HepG2 (cell line): ENCODE data around the gene NCOA1. TPM values are rescaled to one million over a fixed set of nuclear protein-coding genes. Genes with fewer than 3 reads are reported as not detected.

Experiments
- ATAC-seq: fragments of 200-7000 bp; cut with Tn5 transposase; 3 replicates; pipeline ENCODE4 v1.9.1; 2020; ENCODE audit warnings: mild to moderate bottlenecking, moderate library complexity
- BruUV-seq: library from RNA; stranded (reverse); fragments of 400-500 nt; replicated peaks from 2 replicates; lab custom pipeline; 2021; lab: Mats Ljungman, UMichigan
- CTCF ChIA-PET: fragments of 300-600 bp; formaldehyde crosslinking; extraction: SDS; loops from one replicate; lab custom pipeline; 2021; ENCODE audit warnings: low total read pairs, inconsistent platforms, low intra/inter-chr PET ratio; lab: Yijun Ruan, JAX
- POLR2A ChIA-PET: fragments of 350-600 bp; sonication (Branson Sonifier 250); formaldehyde crosslinking; loops from one replicate; lab custom pipeline; 2020; ENCODE audit warnings: antibody characterized with exemption, inconsistent platforms; lab: Yijun Ruan, JAX
- DNase-seq: peaks from one replicate; pipeline ENCODE4 v3.0.0-alpha.2; 2015; ENCODE audit warnings: low spot score
- FAIRE-seq: peaks from 3 replicates; lab custom pipeline; 2011; peaks lifted over from hg19 to GRCh38; lab: Jason Lieb, UNC
- H2AFZ ChIP-seq: one replicate; pipeline ENCODE4 v1.6.1; 2011; ENCODE audit warnings: low read length, inconsistent platforms
- H3K27ac ChIP-seq: fragments of 300-600 bp; 3 replicates; pipeline ENCODE4 v1.8.0; 2011; ENCODE audit warnings: mixed run types, mild to moderate bottlenecking, mixed read lengths, low read length, inconsistent platforms; ENCODE audit not compliant: insufficient read depth; ENCODE audit errors: extremely low read length
- H3K27me3 ChIP-seq, 2 experiments: fragments of 200-600 bp in 1 of 2; 2 replicates in 1 of 2; 3 replicates in 1 of 2; pipeline versions ENCODE4 v1.6.0 to v1.8.0; 2011; ENCODE audit warnings: low read length in 2 of 2, mild to moderate bottlenecking in 2 of 2, moderate library complexity in 2 of 2, inconsistent platforms in 1 of 2; ENCODE audit not compliant: insufficient read depth in 2 of 2, control insufficient read depth in 1 of 2
- H3K36me3 ChIP-seq, 2 experiments: fragments of 200-600 bp in 1 of 2; replicated peaks in 1 of 2; 2 replicates in 1 of 2; 3 replicates in 1 of 2; pipeline versions ENCODE4 v1.5.1 to v1.8.0; 2011; ENCODE audit warnings: low read length in 2 of 2, inconsistent platforms in 1 of 2; ENCODE audit not compliant: insufficient read depth in 2 of 2, control insufficient read depth in 1 of 2
- H3K4me1 ChIP-seq: 2 replicates; pipeline ENCODE4 v1.5.1; 2012; ENCODE audit warnings: low read length, inconsistent platforms; ENCODE audit not compliant: insufficient read depth
- H3K4me2 ChIP-seq: 2 replicates; pipeline ENCODE4 v1.6.0; 2011; ENCODE audit warnings: low read depth, low read length, inconsistent platforms
- H3K4me3 ChIP-seq, 3 experiments: fragments of 200-600 bp in 1 of 3; sonication (generic), shearing (Covaris generic) in 1 of 3; replicated peaks in 1 of 3; 2 replicates each; pipeline ENCODE4 v1.5.1; 2011 to 2016; ENCODE audit warnings: low read length in 3 of 3, inconsistent platforms in 2 of 3, low read depth in 2 of 3, mild to moderate bottlenecking in 2 of 3, control low read depth in 1 of 3, mixed read lengths in 1 of 3; ENCODE audit not compliant: insufficient read depth in 1 of 3
- H3K79me2 ChIP-seq: one replicate; pipeline ENCODE4 v1.6.1; 2011; ENCODE audit warnings: low read length, inconsistent platforms; ENCODE audit not compliant: insufficient read depth
- H3K9ac ChIP-seq: 2 replicates; pipeline ENCODE4 v1.6.0; 2011; ENCODE audit warnings: mild to moderate bottlenecking, low read depth, low read length, inconsistent platforms; ENCODE audit not compliant: insufficient read depth
- H3K9me3 ChIP-seq: 2 replicates; pipeline ENCODE4 v1.5.1; 2012; ENCODE audit warnings: mild to moderate bottlenecking, low read length
- H4K20me1 ChIP-seq: 2 replicates; pipeline ENCODE4 v1.6.0; 2011; ENCODE audit warnings: inconsistent platforms, mild to moderate bottlenecking, low read length, moderate library complexity; ENCODE audit not compliant: insufficient read depth
- EP300 ChIP-seq, 3 experiments: sonication (generic) in 1 of 3; formaldehyde crosslinking in 1 of 3; IDR thresholded peaks; 2 replicates each; pipeline versions ENCODE4 v1.5.1 to v1.6.1; 2011 to 2020; ENCODE audit warnings: low read depth in 2 of 3, low read length in 2 of 3, borderline replicate concordance in 1 of 3, improper control_type of control experiment in 1 of 3, mild to moderate bottlenecking in 1 of 3, missing genetic modification reagents in 1 of 3, moderate library complexity in 1 of 3
- SKIL ChIP-seq: sonication (generic); formaldehyde crosslinking; IDR thresholded peaks from 2 replicates; pipeline ENCODE4 v1.8.0; 2022; ENCODE audit warnings: missing genetic modification reagents, mild to moderate bottlenecking, moderate library complexity, borderline replicate concordance
- SNRNP70 ChIP-seq: fragments of 200-400 bp; formaldehyde crosslinking; IDR thresholded peaks from 2 replicates; pipeline ENCODE4 v1.6.1; 2017; ENCODE audit warnings: mild to moderate bottlenecking, low read depth, low read length, moderate library complexity
- SP4 ChIP-seq: sonication (generic); formaldehyde crosslinking; IDR thresholded peaks from 2 replicates; pipeline ENCODE4 v1.8.1; 2023; ENCODE audit warnings: mild to moderate bottlenecking, missing genetic modification reagents
- ZNF580 ChIP-seq: IDR thresholded peaks from 2 replicates; pipeline ENCODE4 v1.6.1; 2016; ENCODE audit warnings: low read depth, borderline replicate concordance
- ZNF589 ChIP-seq: sonication (generic); formaldehyde crosslinking; conservative IDR thresholded peaks from 2 replicates; pipeline ENCODE4 v1.8.0; 2022; ENCODE audit warnings: mild to moderate bottlenecking, moderate library complexity, missing genetic modification reagents
- ZSCAN31 ChIP-seq: sonication (generic); formaldehyde crosslinking; IDR thresholded peaks from 2 replicates; pipeline ENCODE4 v1.5.0; 2020; ENCODE audit warnings: low read depth, mild to moderate bottlenecking, missing genetic modification reagents
- WGBS: methylation state at CpG from one replicate; pipeline ENCODE4 v1.1.6; 2017; ENCODE audit warnings: low lambda C conversion rate; 5-methylcytosine and 5-hydroxymethylcytosine counted together
- in situ Hi-C: cut with HindIII; loops from 2 replicates; pipeline ENCODE4 v1.10.0; 2017; ENCODE audit warnings: low pct_unique_long_range_greater_than_20kb; ENCODE audit not compliant: extremely low pct_ligation_motif_present
- intact Hi-C: fragments of 100-400 bp; cut with micrococcal nuclease; formaldehyde crosslinking; loops from one replicate; pipeline ENCODE4 v1.10.0; 2022; ENCODE audit not compliant: unreplicated experiment
- polyA plus RNA-seq, 8 experiments: library from polyadenylated mRNA; depleted of rRNA in 3 of 8; stranded (reverse) in 7 of 8; unstranded in 1 of 8; fragments of >200 nt; fragmentation: Illumina TruSeq in 4 of 8; extraction: Trizol in 4 of 8; gene quantifications; 2 replicates each; pipeline versions ENCODE4 v1.2.1 to v1.2.3, GENCODE V29; 2011 to 2016; ENCODE audit warnings: low read depth in 4 of 8, missing spikeins in 1 of 8, mixed read lengths in 1 of 8; ENCODE audit not compliant: insufficient read depth in 1 of 8
- total RNA-seq, 5 experiments: library from RNA; depleted of rRNA; stranded (reverse); fragments of >200 nt; fragmentation: Illumina TruSeq; extraction: Trizol; gene quantifications; 2 replicates each; pipeline ENCODE4 v1.2.3, GENCODE V29; 2016; ENCODE audit warnings: low read depth in 1 of 5

NCOA1 gene
- total and polyA plus RNA-seq, 2 of the 13 experiments (the other 11 are each of a cell fraction or from before 2014, with no cell fraction given), result 10.0 to 10.4 TPM

GRCh38 chr2:24768601-24769000 lies 277.5 kb downstream of the NCOA1 start:
- Histone ChIP-seq H4K20me1 (no peaks in the 10 kb centered on the region), H3K9ac (no peak overlapping the region), H3K4me2 (no peak overlapping the region), H3K79me2 (no peaks in the 10 kb centered on the region), H3K36me3 (peaks cover 3 to 4% of the 10 kb centered on the region in 2 experiments; a peak in 2 of 5 replicates), H3K4me1 (peaks cover 1% of the 10 kb centered on the region; the same call in 1 of the 2 replicates), H3K27me3 (no peaks in the 10 kb centered on the region), H3K27ac (no peak overlapping the region), H3K9me3 (no peaks in the 10 kb centered on the region), H2AFZ (no peak overlapping the region), H3K4me3 (no peak overlapping the region)
- intact Hi-C loops (no loop called here), in situ Hi-C loops (no loop called here)
- FAIRE-seq (no peak), DNase-seq (no peak), ATAC-seq (no peak)
- no peak for TF ChIP-seq ZNF580
- no peak for TF ChIP-seq SNRNP70
- TF ChIP-seq SP4 (CRISPR knock-in tag), result no peak
- TF ChIP-seq ZSCAN31 (CRISPR knock-in tag), result no peak
- no peak for TF ChIP-seq ZNF589
- TF ChIP-seq EP300 (IDR thresholded peaks at IDR 0.05; ENCODE audit: low read depth in 2 of 2, low read length in 2 of 2), result no peak
- TF ChIP-seq EP300 (CRISPR knock-in tag; IDR thresholded peaks at IDR 0.05; ENCODE audit: borderline replicate concordance), result no peak
- no peak for TF ChIP-seq SKIL (CRISPR knock-in tag)
- CTCF ChIA-PET, result no interaction called here
- 94% methylated on average over 7 of the region's 7 CpGs for WGBS
- no TSS peak for BruUV-seq
- POLR2A ChIA-PET, result no interaction called here
